HG03521 (cell line): ENCODE results near the gene ZNF664.

ENCODE experiments used
- ATAC-seq: cut with Tn5 transposase; IDR thresholded peaks from one replicate; pipeline ENCODE4 v1.9.1; 2021; ENCODE audit warnings: mild to moderate bottlenecking, moderate library complexity; ENCODE audit not compliant: unreplicated experiment

The ZNF664 gene

GRCh38 chr12:124027753-124028554 lies 54.9 kb downstream of the ZNF664 start:
- ATAC-seq, result no peak

DNA sequence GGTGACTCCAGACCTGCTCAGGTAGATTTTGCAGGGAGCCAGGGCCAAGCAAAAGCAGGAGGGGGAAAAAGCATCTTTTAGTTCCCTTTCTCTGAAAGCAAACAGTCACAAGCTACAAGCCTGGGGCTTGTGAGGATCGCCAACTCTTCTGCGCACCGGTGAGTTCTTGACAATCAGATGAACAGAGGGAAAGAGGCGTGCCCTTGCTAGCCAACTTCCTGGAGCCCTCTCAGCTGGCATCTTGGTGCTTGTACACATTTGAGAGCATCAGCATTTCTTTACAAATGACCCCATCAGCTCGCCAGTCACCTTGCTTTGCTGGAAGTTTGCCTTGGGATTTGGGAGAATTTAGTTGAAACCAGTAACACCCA lies 55.5 kb downstream of the ZNF664 start:
- ATAC-seq, result no peak

GRCh38 chr12:124030008-124030407 lies 57.0 kb downstream of the ZNF664 start:
- no peak for ATAC-seq

DNA sequence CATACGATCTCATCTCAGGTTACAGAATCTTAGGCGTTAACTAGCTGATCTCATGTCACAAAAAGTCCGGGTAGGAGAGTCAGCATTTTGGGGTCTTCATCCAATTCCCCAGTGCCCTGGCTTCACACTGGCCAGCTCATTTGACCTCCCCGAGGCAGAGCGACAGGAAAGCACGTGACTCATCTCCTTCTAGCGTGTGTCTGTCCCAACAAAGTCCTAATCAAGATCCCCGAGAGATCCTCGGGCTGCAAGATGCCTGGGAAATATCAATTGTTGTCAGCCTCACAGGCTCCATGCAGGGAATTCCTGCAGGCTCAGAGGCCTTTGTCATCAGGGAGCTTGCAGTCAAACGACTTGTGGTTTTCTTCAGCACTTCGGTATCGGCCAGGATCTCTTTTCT lies 57.5 kb downstream of the ZNF664 start:
- ATAC-seq, result no peak

DNA sequence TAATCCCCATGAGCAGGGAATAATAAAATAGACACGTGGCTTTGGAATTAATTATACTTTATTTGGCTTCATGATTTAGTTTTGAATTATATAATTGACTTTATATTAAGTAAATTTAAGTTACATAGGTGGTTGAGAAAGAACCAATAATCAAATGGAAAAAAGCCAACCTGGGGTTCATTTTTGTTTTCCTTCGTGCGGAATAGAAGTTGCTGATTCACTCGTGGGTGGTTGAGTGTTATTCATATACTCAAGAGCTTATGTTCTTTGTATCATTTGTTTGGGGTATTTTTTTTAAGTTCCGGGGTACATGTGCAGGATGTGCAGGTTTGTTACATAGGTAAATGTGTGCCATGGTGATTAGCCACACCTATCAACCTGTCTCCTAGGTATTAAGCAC lies 58.0 kb downstream of the ZNF664 start:
- no peak for ATAC-seq

DNA sequence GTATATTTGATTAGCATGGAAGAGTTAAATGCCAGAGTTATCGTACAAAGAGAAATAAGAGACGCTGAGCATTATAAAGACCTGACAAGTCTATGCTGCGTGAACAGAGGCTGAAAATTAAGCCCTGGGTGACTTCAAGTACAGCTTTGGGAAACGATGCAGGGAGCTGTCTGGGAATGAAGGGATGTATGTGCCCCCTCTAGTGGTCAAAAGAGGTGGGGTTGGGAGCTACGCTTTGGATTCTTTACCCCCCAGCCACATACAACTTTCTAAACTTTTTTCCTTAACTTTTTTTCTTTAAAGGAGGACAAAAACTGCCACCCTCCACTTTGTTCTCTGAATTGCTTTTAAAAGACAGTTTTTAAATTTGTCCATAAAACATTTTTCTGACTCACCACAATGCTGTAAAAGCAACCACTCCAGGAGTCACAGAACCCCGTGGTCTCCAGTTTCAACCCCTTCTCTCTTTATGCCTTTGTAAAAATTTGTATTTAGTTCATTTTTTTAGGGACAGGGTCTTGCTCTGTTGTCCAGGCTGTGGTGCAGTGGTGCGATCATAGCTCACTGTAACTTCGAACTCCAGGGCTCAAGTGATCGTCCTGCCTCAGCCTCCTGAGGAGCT lies 59.4 kb downstream of the ZNF664 start:
- no peak for ATAC-seq

GRCh38 chr12:124033859-124034258 lies 60.8 kb downstream of the ZNF664 start:
- ATAC-seq, result no peak

GRCh38 chr12:124034297-124034696 lies 61.3 kb downstream of the ZNF664 start:
- ATAC-seq, result no peak

DNA sequence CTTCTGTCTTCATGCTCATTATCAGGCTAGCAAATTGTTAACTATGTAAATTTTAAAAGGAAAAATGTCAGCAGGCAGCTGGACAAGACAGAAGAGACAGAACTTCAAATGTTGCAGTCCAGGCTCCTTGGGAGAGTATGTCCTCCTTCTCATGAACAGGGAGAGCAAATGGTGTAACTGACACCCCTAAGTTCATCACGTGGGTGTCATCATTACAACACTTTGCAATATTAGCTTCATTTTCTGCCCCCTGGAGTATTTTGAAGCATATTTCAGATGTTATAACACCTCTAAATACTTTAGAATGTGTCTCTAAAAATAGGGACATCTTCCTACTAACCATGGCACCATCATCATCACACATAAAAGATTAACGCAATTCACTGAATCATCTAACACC lies 62.1 kb downstream of the ZNF664 start:
- ATAC-seq, result no peak

- ATAC-seq, result no peak
Observed at GRCh38 chr12:124036171-124036598, 63.2 kb downstream of the ZNF664 start.

GRCh38 chr12:124036657-124037109 lies 63.7 kb downstream of the ZNF664 start:
- no peak for ATAC-seq

DNA sequence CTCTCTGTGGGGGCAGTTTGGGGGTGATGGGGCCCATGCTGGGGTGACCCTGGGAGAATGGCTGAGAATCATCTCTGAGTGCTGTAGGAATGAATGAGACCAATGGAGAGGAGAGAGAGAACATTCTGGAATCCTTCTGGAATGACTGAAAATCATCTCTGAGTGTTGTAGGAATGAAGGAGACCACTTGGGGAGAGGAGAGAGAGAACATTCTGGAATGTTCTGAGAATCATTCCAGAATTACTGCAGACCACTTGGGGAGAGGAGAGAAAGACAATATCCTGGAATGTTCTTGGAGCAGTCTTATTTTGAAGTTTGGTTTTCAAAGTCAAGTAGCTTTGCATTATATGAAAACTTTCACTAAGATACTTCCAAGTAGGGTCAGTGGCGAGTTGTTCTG lies 64.3 kb downstream of the ZNF664 start:
- no peak for ATAC-seq

- ATAC-seq, result no peak
Observed at GRCh38 chr12:124039276-124039675, 66.3 kb downstream of the ZNF664 start.

DNA sequence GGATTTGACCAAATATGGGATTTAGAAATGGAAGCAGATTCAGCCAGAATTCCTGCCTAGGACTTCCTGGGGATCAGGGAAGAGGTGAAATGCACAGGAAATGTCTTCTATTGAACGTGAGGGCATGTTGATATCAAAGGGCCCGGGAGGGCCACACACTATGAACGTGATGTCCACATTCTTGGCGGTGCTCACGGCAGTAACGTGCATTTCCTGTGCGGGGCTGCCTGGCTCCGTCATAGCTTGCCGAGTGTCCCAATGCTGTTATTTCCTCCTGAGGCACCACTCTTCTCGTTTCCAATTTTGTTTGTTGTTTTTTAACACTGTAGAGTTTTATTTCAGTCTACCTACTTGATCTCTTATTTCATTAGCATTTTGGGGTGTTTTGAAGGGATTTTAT lies 67.3 kb downstream of the ZNF664 start:
- ATAC-seq, result no peak

- no peak for ATAC-seq
Observed at GRCh38 chr12:124040737-124041136, 67.7 kb downstream of the ZNF664 start.

GRCh38 chr12:124041907-124042306 lies 68.9 kb downstream of the ZNF664 start:
- no peak for ATAC-seq

- no peak for ATAC-seq
Observed at GRCh38 chr12:124044021-124044420, 71.0 kb downstream of the ZNF664 start.

GRCh38 chr12:124044809-124045321 lies 71.8 kb downstream of the ZNF664 start:
- ATAC-seq, result no peak

DNA sequence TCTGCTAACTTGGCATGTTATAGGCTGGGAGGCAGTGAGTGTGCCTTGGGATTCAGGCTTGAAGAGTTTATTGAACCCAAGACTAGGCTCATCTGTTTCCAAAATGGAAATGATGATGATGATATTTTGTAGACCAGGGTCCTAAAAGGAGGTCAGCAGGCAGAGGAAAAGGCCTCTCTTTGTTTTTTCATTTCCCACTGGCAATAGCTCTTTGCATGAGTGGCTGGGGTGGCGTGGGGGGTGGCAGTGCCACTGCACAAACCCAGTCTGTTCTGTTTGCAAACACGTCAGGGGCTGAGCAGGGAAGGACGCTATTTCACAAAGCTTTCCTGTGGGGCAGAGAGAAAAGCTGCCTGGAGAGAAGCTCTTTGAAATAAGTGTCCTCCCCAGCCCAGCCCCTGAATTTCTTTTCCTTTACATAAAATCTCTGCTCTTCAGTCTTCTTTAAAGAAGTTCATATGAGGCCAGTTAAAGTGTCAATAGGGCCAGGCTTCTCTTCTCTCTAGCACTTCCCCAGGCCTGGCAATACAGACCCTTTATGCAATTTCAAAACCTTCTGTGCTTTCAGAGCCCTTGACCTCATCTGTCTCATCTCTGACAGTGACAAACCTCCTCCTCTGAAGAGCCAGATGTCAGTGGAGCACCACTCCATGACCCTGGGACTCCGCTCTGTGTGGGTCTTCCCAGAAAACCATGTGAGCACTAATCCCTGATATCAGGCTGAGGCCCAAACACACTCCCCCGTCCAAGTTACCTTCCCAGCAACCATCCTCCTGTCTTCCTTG lies 72.8 kb downstream of the ZNF664 start:
- ATAC-seq, result no peak

DNA sequence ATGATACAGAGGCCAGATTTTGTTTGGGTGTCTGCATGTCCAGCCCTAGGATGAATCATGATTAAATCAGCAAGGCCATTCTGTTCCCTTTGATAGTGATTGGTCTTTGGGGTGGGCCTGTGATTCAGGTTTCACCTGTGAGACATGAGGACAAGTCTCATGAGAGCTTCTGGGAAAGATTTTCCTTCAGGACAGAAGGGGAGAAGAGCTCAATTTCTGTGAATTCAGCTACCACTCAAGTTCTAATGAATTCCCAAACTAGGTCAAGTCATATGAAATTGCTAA lies 73.4 kb downstream of the ZNF664 start:
- ATAC-seq, result no peak

- no peak for ATAC-seq
Observed at GRCh38 chr12:124047045-124047566, 74.1 kb downstream of the ZNF664 start.
